GM12874 (cell line): Measurements from ENCODE around the gene FAM174C.

Source experiments
- CTCF ChIP-seq: IDR thresholded peaks from 2 replicates; pipeline ENCODE4 v1.5.1; 2011; ENCODE audit warnings: low read depth, mild to moderate bottlenecking, control low read depth, low read length, moderate library complexity; ENCODE audit not compliant: insufficient read depth

Gene FAM174C

GRCh38 chr19:1234955-1235380, 40.4 kb upstream of the FAM174C start:
- TF ChIP-seq CTCF = no peak

- TF ChIP-seq CTCF = no peak
Observed at GRCh38 chr19:1235625-1236538, 39.4 kb upstream of the FAM174C start.

DNA sequence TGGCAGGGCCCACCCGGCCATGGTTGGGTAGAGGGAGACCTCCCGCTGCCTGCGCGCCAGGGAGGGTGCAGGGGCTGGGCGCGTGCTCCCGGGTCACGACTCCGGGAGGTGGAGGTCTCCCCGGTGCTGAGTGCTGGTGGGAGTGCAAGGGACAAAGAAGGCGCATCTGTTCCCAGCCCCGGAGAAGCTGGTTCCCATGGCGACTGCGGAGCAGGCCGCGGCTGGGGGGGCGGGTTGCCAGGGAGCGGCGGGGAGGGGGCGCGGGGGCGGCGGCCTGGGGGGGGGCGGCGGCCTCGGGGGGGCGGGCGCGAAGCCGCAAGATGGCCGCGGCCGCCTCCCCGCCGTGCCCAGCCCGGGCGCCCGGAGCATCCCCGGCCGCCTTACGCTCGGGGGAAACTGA, 38.8 kb upstream of the FAM174C start:
- TF ChIP-seq CTCF = no peak

GRCh38 chr19:1237027-1237659, 38.2 kb upstream of the FAM174C start:
- TF ChIP-seq CTCF = no peak

DNA sequence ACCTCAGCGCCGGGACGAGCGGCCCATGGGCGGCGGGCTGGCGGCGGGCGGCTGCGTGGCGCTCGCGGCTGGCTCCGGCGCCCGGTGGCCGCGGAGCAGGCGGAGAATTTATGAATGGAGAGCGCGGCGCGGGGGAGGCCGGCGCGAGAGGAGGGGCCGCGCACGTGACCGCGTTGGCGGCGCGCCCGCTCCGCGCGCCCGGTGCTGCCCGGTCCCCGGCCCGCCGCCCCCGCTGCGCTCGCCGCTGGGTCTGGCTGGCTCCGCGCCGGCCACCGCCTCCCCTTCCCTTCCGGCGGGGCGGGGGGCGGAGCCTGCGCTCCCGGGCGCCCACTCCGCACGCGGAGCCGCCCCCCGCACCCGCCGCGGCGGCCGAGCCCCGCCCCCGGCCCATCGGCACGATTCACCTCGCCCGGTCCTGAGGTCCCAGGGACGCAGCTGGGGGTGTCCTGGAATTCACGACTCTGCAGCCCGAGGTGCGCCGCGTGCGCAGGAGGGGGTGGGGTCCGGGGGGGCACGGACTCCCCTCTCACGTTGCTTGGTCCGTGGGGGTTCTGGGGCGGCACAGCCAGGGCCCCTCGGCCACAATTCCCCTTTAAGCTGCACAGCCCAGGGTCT, 37.5 kb upstream of the FAM174C start, which contains the start of gene CBARP:
CBARP (minus strand) TSS at position 252 of the 615 bp plus-strand sequence. CDS start 1,905 bp downstream, outside the sequence.
- TF ChIP-seq CTCF = no peak

DNA sequence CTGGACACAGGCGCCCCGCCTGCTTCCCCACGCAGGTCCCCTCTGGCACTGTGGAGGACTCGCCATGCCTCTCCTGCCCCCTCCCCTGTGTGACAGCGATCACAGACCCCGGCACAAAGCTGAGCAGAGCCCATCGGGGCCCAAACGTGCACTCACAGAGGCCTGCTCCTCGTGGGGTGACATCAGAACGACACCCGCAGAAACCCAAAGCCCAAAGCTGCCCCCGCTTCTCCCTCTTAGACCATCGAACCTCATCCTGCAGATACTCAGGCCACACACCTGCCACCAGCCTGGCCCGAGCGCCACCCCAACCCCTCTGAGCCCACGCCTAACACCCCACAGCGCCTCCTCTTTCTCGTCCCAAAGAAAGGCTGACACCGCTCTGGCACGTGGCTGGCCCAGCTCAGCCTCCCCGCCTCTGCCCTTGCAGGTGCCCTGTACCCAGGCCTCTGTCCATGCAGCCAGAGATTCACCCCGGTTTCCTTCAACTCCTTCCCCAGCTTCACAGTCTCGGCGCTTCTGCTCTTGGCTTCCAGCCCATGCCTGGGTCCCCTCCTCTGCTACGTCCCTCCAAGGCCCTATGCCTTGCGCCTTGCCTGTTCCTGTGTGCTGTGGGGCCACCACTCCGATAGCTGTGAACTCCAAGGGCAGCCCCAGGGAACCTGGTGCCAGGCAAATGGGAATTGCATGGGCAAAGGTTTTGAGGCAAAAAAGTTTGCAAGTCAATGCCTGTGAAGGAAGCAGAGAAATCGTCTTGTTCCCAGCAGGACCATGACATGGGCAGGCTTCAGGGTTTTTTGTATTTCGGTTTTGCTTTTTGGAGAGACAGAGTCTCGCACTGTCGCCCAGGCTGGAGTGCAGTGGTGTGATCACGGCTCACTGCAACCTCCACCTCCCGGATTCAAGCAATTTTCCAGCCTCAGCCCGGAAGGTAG, 36.7 kb upstream of the FAM174C start:
- no peak for TF ChIP-seq CTCF
